GM12892 (cell line): ENCODE results near the gene MBD6.

Experiments
- POLR2A ChIP-seq: IDR thresholded peaks from 2 replicates; pipeline ENCODE4 v1.6.1; 2011; ENCODE audit warnings: low read depth, low read length, control low read depth
- POLR2AphosphoS5 ChIP-seq: IDR thresholded peaks from 2 replicates; pipeline ENCODE4 v1.6.1; 2011; ENCODE audit warnings: low read depth, low read length, control low read depth

- no peak for TF ChIP-seq POLR2A
- no peak for TF ChIP-seq POLR2AphosphoS5
These were observed 25.9 kb downstream of the MBD6 start for GRCh38 chr12:57548488-57548887.
